ENCODE data around the gene ARPC1A. TPM values are rescaled to one million over a fixed set of nuclear protein-coding genes. Genes with fewer than 3 reads are reported as not detected.
"Not testable (repeated sequence)": the region's sequence is repeated elsewhere in the genome, so short reads cannot be mapped to it uniquely, and the experiment has no call there.

ARPC1A gene
- total RNA-seq, 5 donors from 2014 or later (not counting 1 experiment from before 2014, with no cell fraction given) = 30.6 to 49.1 (median 40.4) TPM

- Histone ChIP-seq H3K4me1 (ENCODE audit: control insufficient read depth in 1 of 2, extremely low read depth in 1 of 2, insufficient read depth in 2 of 2, low read length in 2 of 2) (no peaks in the 10 kb centered on the region), H3K36me3 (ENCODE audit: control insufficient read depth in 2 of 2, extremely low read depth in 1 of 2, insufficient read depth in 1 of 2, low read length in 1 of 2) (peaks cover 18 to 79% of the 10 kb centered on the region in 2 donors), H3K9me3 (no peaks in the 10 kb centered on the region), H3K4me3 (ENCODE audit: control insufficient read depth in 1 of 2, extremely low read depth in 1 of 2, low read length in 1 of 2) (no peak overlapping the region), H3K27ac (ENCODE audit: low read length) (no peak overlapping the region), H3K27me3 (replicated peaks in 1 of 2; ENCODE audit: control insufficient read depth in 2 of 2, extremely low read depth in 1 of 2, insufficient read depth in 2 of 2, low read length in 1 of 2) (no peaks in the 10 kb centered on the region)
- Mint-ChIP-seq H3K27ac (no peak overlapping the region), H3K27me3 (no peaks in the 10 kb centered on the region), H3K4me3 (no peak overlapping the region), H3K9me3 (no peaks in the 10 kb centered on the region), H3K36me3 (peaks cover 43% of the 10 kb centered on the region), H3K4me1 (peaks cover 0 to 6% (median 2%) of the 10 kb centered on the region in 3 donors)
- POLR2A ChIA-PET = no interaction called here
- DNase-seq (no peak), ATAC-seq (replicated peaks in 1 of 4) (no peak)
- CTCF ChIA-PET = interaction anchor here (0.6 to 0.7 kb wide), 2 partner anchors 158 to 343 kb away, joined by 3 to 7 read pairs; no protein-coding TSS in a partner anchor
- WGBS (ENCODE audit: insufficient coverage) = 94% methylated on average over 9 of the region's 13 CpGs
These were observed 18.5 kb downstream of the ARPC1A start for GRCh38 chr7:99344061-99344647.

DNA sequence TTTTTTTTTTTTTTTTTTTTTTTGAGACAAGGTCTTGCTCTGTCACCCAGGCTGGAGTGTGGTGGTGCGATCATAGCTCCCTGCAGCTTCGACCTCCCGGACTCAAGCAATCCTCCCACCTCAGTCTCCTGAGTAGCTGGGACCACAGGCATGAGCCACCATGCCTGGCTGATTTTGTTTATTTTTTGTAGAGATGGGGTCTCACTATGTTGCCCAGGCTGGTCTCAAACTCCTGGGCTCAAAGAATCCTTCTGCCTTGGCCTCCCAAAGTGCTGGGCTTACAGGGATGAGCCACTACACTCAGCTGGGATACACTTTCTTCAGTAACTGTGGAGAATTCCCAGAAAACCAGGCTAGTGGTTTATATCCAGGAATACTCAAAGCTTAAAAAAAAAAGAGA is 24.9 kb downstream of the ARPC1A start:
- H3K4me1 ChIP-seq (ENCODE audit: control insufficient read depth in 1 of 2, extremely low read depth in 1 of 2, insufficient read depth in 2 of 2, low read length in 2 of 2); POLR2A ChIA-PET; DNase-seq; H3K27ac ChIP-seq (ENCODE audit: low read length); H3K9me3 Mint-ChIP-seq; H3K27me3 ChIP-seq (replicated peaks in 1 of 2; ENCODE audit: control insufficient read depth in 2 of 2, extremely low read depth in 1 of 2, insufficient read depth in 2 of 2, low read length in 1 of 2); H3K4me3 ChIP-seq (ENCODE audit: control insufficient read depth in 1 of 2, extremely low read depth in 1 of 2, low read length in 1 of 2); H3K27me3 Mint-ChIP-seq; H3K9me3 ChIP-seq; H3K4me3 Mint-ChIP-seq; H3K4me1 Mint-ChIP-seq; ATAC-seq (replicated peaks in 1 of 4): not testable (repeated sequence)
- peak overlapping the region in 1 of 2 donors; percentile 49 for H3K27ac Mint-ChIP-seq
- no CpG with 5 or more reads among the region's 3 CpGs for WGBS (ENCODE audit: insufficient coverage)
- H3K36me3 Mint-ChIP-seq = peaks cover 25% of the 10 kb centered on the region
- H3K36me3 ChIP-seq (ENCODE audit: control insufficient read depth in 2 of 2, extremely low read depth in 1 of 2, insufficient read depth in 1 of 2, low read length in 1 of 2) = peaks cover 13 to 79% of the 10 kb centered on the region in 2 donors
- CTCF ChIA-PET = interaction anchor here in 1 of 2 donors (0.6 kb wide), 1 partner anchor 15 kb away, joined by 3 read pairs; no protein-coding TSS in a partner anchor

DNA sequence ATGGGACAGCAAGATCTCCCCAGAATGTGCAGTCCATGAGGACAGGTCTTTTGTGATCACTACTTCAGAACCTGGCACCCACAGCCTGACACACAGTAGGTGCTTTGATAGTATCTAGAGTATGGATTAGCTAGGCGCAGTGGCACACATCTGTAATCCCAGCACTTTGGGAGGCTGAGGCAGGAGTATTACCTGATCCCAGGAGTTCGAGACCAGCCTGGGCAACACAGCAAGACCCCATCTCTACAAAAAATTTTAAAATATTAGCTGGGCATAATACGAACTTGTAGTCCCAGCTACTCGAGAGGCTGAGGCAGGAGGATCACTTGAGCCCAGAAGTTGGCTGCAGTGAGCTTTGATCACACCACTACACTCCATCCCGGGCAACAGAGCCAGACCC is 26.5 kb downstream of the ARPC1A start:
- peaks cover 28% of the 10 kb centered on the region for H3K36me3 Mint-ChIP-seq
- H3K27me3 ChIP-seq (replicated peaks in 1 of 2; ENCODE audit: control insufficient read depth in 2 of 2, extremely low read depth in 1 of 2, insufficient read depth in 2 of 2, low read length in 1 of 2) = no peaks in the 10 kb centered on the region
- no peak for ATAC-seq (replicated peaks in 1 of 4)
- H3K4me3 Mint-ChIP-seq = no peak overlapping the region
- H3K9me3 Mint-ChIP-seq = no peaks in the 10 kb centered on the region
- WGBS (ENCODE audit: insufficient coverage) = 94% methylated on average over 2 of the region's 5 CpGs
- H3K4me1 ChIP-seq (ENCODE audit: control insufficient read depth in 1 of 2, extremely low read depth in 1 of 2, insufficient read depth in 2 of 2, low read length in 2 of 2) = no peaks in the 10 kb centered on the region
- peaks cover 13 to 76% of the 10 kb centered on the region in 2 donors for H3K36me3 ChIP-seq (ENCODE audit: control insufficient read depth in 2 of 2, extremely low read depth in 1 of 2, insufficient read depth in 1 of 2, low read length in 1 of 2)
- no peaks in the 10 kb centered on the region for H3K27me3 Mint-ChIP-seq
- DNase-seq = no peak
- no peaks in the 10 kb centered on the region for H3K4me1 Mint-ChIP-seq
- POLR2A ChIA-PET = interaction anchor here in 1 of 2 donors (0.7 kb wide), 1 partner anchor 12 kb away, joined by 6 read pairs; no protein-coding TSS in a partner anchor
- no peak overlapping the region for H3K27ac Mint-ChIP-seq
- CTCF ChIA-PET = interaction anchor here (0.5 to 0.7 kb wide), 2 partner anchors 34 to 51 kb away, joined by 4 to 5 read pairs; no protein-coding TSS in a partner anchor
- no peak overlapping the region for H3K4me3 ChIP-seq (ENCODE audit: control insufficient read depth in 1 of 2, extremely low read depth in 1 of 2, low read length in 1 of 2)
- no peak overlapping the region for H3K27ac ChIP-seq (ENCODE audit: low read length)
- no peaks in the 10 kb centered on the region for H3K9me3 ChIP-seq

DNA sequence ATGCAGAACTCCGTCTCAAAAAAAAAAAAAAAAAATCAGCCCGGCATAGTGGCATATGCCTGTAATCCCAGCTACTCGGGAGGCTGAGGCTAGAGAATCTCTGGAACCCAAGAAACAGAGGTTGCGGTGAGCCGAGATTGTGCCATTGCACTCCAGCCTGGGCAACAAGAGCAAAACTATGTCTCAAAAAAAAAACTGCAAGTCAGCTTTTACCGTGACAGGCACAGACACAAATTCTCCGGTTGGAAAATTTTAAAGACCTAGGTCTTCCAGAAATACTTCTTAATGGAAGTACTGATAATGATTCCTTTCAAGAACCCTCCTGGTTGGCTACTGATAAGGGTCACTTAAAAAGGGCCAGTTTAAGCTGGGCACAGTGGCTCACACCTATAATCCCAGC is 29.4 kb downstream of the ARPC1A start:
- no peak overlapping the region for H3K4me3 ChIP-seq (ENCODE audit: control insufficient read depth in 1 of 2, extremely low read depth in 1 of 2, low read length in 1 of 2)
- H3K36me3 Mint-ChIP-seq = peaks cover 36% of the 10 kb centered on the region
- H3K27ac Mint-ChIP-seq = no peak overlapping the region
- no peaks in the 10 kb centered on the region for H3K9me3 Mint-ChIP-seq
- POLR2A ChIA-PET = interaction anchor here in 1 of 2 donors (0.6 kb wide), 1 partner anchor 44 kb away, joined by 3 read pairs; no protein-coding TSS in a partner anchor
- no peaks in the 10 kb centered on the region for H3K9me3 ChIP-seq
- H3K4me1 Mint-ChIP-seq = no peaks in the 10 kb centered on the region
- H3K4me3 Mint-ChIP-seq = no peak overlapping the region
- 100% methylated on average over 4 of the region's 7 CpGs for WGBS (ENCODE audit: insufficient coverage)
- no peaks in the 10 kb centered on the region for H3K4me1 ChIP-seq (ENCODE audit: control insufficient read depth in 1 of 2, extremely low read depth in 1 of 2, insufficient read depth in 2 of 2, low read length in 2 of 2)
- CTCF ChIA-PET = interaction anchor here (0.7 kb wide), 2 partner anchors 9 to 328 kb away, joined by 4 read pairs; no protein-coding TSS in a partner anchor
- no peak overlapping the region for H3K27ac ChIP-seq (ENCODE audit: low read length)
- no peak for ATAC-seq (replicated peaks in 1 of 4)
- no peaks in the 10 kb centered on the region for H3K27me3 Mint-ChIP-seq
- no peaks in the 10 kb centered on the region for H3K27me3 ChIP-seq (replicated peaks in 1 of 2; ENCODE audit: control insufficient read depth in 2 of 2, extremely low read depth in 1 of 2, insufficient read depth in 2 of 2, low read length in 1 of 2)
- peaks cover 21 to 75% of the 10 kb centered on the region in 2 donors for H3K36me3 ChIP-seq (ENCODE audit: control insufficient read depth in 2 of 2, extremely low read depth in 1 of 2, insufficient read depth in 1 of 2, low read length in 1 of 2)
- no peak for DNase-seq

DNA sequence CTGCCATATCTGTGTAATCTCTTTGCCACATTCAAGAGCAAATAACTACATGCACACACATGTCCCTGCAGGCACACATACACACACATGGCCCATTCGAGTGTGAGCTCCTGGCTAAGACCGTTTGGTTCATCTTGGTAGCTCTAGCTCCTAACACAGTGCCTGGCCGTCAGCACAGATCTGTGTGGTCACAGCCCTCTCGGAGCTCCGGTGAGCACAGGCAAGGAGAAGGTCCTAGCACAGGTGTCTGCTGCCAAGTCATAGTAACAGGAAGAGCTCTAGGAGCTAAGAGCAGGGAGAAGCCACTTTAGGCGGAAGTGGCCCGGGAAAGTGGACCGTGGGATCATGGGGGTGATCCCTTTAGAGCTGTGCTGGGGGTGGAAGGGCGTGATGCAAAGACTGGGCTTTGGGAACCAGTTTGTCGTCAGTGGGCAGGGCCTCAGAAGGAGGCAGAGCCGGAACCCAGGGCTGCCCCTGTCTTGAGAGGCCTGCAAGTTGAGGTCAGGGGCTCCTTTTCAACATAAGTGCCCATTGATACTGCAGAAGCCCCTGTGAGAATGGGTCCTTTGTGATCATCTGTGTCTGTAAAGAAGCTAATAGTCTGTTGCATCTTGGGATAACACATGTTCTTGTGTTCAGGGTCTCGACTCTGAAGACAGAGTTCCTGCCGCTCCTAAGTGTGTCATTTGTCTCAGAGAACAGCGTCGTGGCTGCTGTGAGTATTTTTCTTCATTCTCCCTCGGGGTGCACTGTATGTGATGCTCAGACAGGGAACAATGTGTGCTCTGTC is 32.2 kb downstream of the ARPC1A start:
- no peaks in the 10 kb centered on the region for H3K9me3 Mint-ChIP-seq
- no peaks in the 10 kb centered on the region for H3K4me1 Mint-ChIP-seq
- DNase-seq (no peak), ATAC-seq (replicated peaks in 1 of 4) (no peak)
- WGBS (ENCODE audit: insufficient coverage) = 96% methylated on average over 16 of the region's 16 CpGs
- H3K27me3 ChIP-seq (replicated peaks in 1 of 2; ENCODE audit: control insufficient read depth in 2 of 2, extremely low read depth in 1 of 2, insufficient read depth in 2 of 2, low read length in 1 of 2) = no peaks in the 10 kb centered on the region
- H3K27ac Mint-ChIP-seq = peak overlapping the region in 1 of 2 donors; percentile 16
- no peak overlapping the region for H3K27ac ChIP-seq (ENCODE audit: low read length)
- no peaks in the 10 kb centered on the region for H3K27me3 Mint-ChIP-seq
- peaks cover 21 to 74% of the 10 kb centered on the region in 2 donors for H3K36me3 ChIP-seq (ENCODE audit: control insufficient read depth in 2 of 2, extremely low read depth in 1 of 2, insufficient read depth in 1 of 2, low read length in 1 of 2)
- H3K4me3 Mint-ChIP-seq = no peak overlapping the region
- H3K36me3 Mint-ChIP-seq = peaks cover 33% of the 10 kb centered on the region
- no peaks in the 10 kb centered on the region for H3K9me3 ChIP-seq
- H3K4me1 ChIP-seq (ENCODE audit: control insufficient read depth in 1 of 2, extremely low read depth in 1 of 2, insufficient read depth in 2 of 2, low read length in 2 of 2) = no peaks in the 10 kb centered on the region
- CTCF ChIA-PET = interaction anchor here in 1 of 2 donors (0.6 to 0.7 kb wide), 2 partner anchors 9 to 85 kb away, joined by 3 read pairs; no protein-coding TSS in a partner anchor
- POLR2A ChIA-PET = interaction anchor here (0.6 kb wide), 2 partner anchors 21 to 723 kb away, joined by 4 read pairs; no protein-coding TSS in a partner anchor
- H3K4me3 ChIP-seq (ENCODE audit: control insufficient read depth in 1 of 2, extremely low read depth in 1 of 2, low read length in 1 of 2) = no peak overlapping the region

GRCh38 chr7:99358521-99358920 is 32.8 kb downstream of the ARPC1A start:
- POLR2A ChIA-PET = interaction anchor here (0.6 kb wide), 2 partner anchors 21 to 722 kb away, joined by 4 read pairs; no protein-coding TSS in a partner anchor
- peaks cover 23 to 75% of the 10 kb centered on the region in 2 donors for H3K36me3 ChIP-seq (ENCODE audit: control insufficient read depth in 2 of 2, extremely low read depth in 1 of 2, insufficient read depth in 1 of 2, low read length in 1 of 2)
- H3K27ac ChIP-seq (ENCODE audit: low read length); ATAC-seq (replicated peaks in 1 of 4); H3K27me3 ChIP-seq (replicated peaks in 1 of 2; ENCODE audit: control insufficient read depth in 2 of 2, extremely low read depth in 1 of 2, insufficient read depth in 2 of 2, low read length in 1 of 2); H3K9me3 ChIP-seq; DNase-seq; H3K4me3 ChIP-seq (ENCODE audit: control insufficient read depth in 1 of 2, extremely low read depth in 1 of 2, low read length in 1 of 2); H3K4me1 Mint-ChIP-seq; H3K9me3 Mint-ChIP-seq; H3K27me3 Mint-ChIP-seq; H3K4me3 Mint-ChIP-seq; H3K4me1 ChIP-seq (ENCODE audit: control insufficient read depth in 1 of 2, extremely low read depth in 1 of 2, insufficient read depth in 2 of 2, low read length in 2 of 2): not testable (repeated sequence)
- H3K36me3 Mint-ChIP-seq = peaks cover 39% of the 10 kb centered on the region
- WGBS (ENCODE audit: insufficient coverage) = 99% methylated on average over 15 of the region's 15 CpGs
- CTCF ChIA-PET = interaction anchor here (0.7 kb wide), 2 partner anchors 9 to 49 kb away, joined by 3 to 8 read pairs; no protein-coding TSS in a partner anchor
- peak overlapping the region in 1 of 2 donors; percentile 16 for H3K27ac Mint-ChIP-seq
